Germinal center (tissue), 1 donor: Measurements from ENCODE around the gene HDAC11.

Experiments
- DNase-seq: peaks from one replicate; pipeline ENCODE4 v3.0.0; 2012; ENCODE audit warnings: mixed read lengths, low spot score

HDAC11 gene

GRCh38 chr3:13525827-13526625, 45.9 kb downstream of the HDAC11 start:
- DNase-seq = no peak

- DNase-seq = no peak
Observed at GRCh38 chr3:13526626-13526949, 46.5 kb downstream of the HDAC11 start.

GRCh38 chr3:13528217-13528867, 48.2 kb downstream of the HDAC11 start:
- DNase-seq = no peak

GRCh38 chr3:13529196-13530112, 49.3 kb downstream of the HDAC11 start:
- no peak for DNase-seq

GRCh38 chr3:13530241-13531009, 50.3 kb downstream of the HDAC11 start:
- no peak for DNase-seq

GRCh38 chr3:13532085-13532484, 52.0 kb downstream of the HDAC11 start:
- no peak for DNase-seq

GRCh38 chr3:13532631-13533030, 52.5 kb downstream of the HDAC11 start:
- no peak for DNase-seq

- DNase-seq = no peak
Observed at GRCh38 chr3:13533885-13534301, 53.8 kb downstream of the HDAC11 start.

GRCh38 chr3:13535526-13535875, 55.4 kb downstream of the HDAC11 start:
- DNase-seq = no peak

- DNase-seq = no peak
Observed at GRCh38 chr3:13535905-13536304, 55.8 kb downstream of the HDAC11 start.

- DNase-seq = no peak
Observed at GRCh38 chr3:13536432-13536831, 56.3 kb downstream of the HDAC11 start.

GRCh38 chr3:13536832-13537231, 56.7 kb downstream of the HDAC11 start:
- no peak for DNase-seq

GRCh38 chr3:13537244-13537908, 57.3 kb downstream of the HDAC11 start:
- no peak for DNase-seq

GRCh38 chr3:13537909-13538296, 57.8 kb downstream of the HDAC11 start:
- no peak for DNase-seq

- DNase-seq = no peak
Observed at GRCh38 chr3:13538520-13539291, 58.6 kb downstream of the HDAC11 start.

GRCh38 chr3:13539292-13539638, 59.2 kb downstream of the HDAC11 start:
- no peak for DNase-seq

GRCh38 chr3:13539671-13540070, 59.6 kb downstream of the HDAC11 start:
- no peak for DNase-seq

- no peak for DNase-seq
Observed at GRCh38 chr3:13540297-13540995, 60.3 kb downstream of the HDAC11 start.

- no peak for DNase-seq
Observed at GRCh38 chr3:13541691-13542090, 61.6 kb downstream of the HDAC11 start.

GRCh38 chr3:13542142-13542541, 62.0 kb downstream of the HDAC11 start:
- DNase-seq = no peak
